Endothelial cell of umbilical vein (primary cell): ENCODE measurements around the gene EPAS1. TPM values are rescaled to one million over a fixed set of nuclear protein-coding genes. Genes with fewer than 3 reads are reported as not detected.

Experiments
- BruUV-seq: library from RNA; stranded (reverse); fragments of 400-500 nt; replicated peaks from 2 replicates; lab custom pipeline; 2021; lab: Mats Ljungman, UMichigan
- CTCF ChIA-PET: fragments of 300-600, 350-600 bp; sonication (Branson Sonifier 250); formaldehyde crosslinking; loops from one replicate; lab custom pipeline; 2021; ENCODE audit warnings: antibody characterized with exemption, inconsistent platforms; lab: Charles Lee
- POLR2A ChIA-PET: fragments of 300-600, 350-600 bp; sonication (Branson Sonifier 250); formaldehyde crosslinking; loops from one replicate; lab custom pipeline; 2021; ENCODE audit warnings: antibody characterized with exemption, inconsistent platforms; lab: Charles Lee
- DNase-seq: peaks from one replicate; pipeline ENCODE4 v3.0.0-alpha.2; 2011; ENCODE audit warnings: low read depth, low spot score
- FAIRE-seq: peaks from 2 replicates; lab custom pipeline; 2011; peaks lifted over from hg19 to GRCh38; lab: Jason Lieb, UNC
- H2AFZ ChIP-seq: 2 replicates; pipeline ENCODE4 v1.6.0; 2012; ENCODE audit warnings: low read depth, low read length, control low read depth, inconsistent platforms
- H3K27ac ChIP-seq: 2 replicates; pipeline ENCODE4 v1.5.1; 2011; ENCODE audit warnings: low read depth, mild to moderate bottlenecking, control low read depth, low read length, moderate library complexity; ENCODE audit not compliant: insufficient read depth
- H3K27me3 ChIP-seq, 2 experiments: 2 replicates each; pipeline versions ENCODE4 v1.6.0 to v1.6.1; 2011; ENCODE audit warnings: low read length in 2 of 2, mixed read lengths in 1 of 2; ENCODE audit not compliant: control insufficient read depth in 2 of 2, insufficient read depth in 2 of 2
- H3K36me3 ChIP-seq, 2 experiments: 2 replicates in 1 of 2; 3 replicates in 1 of 2; pipeline ENCODE4 v1.5.1; 2011; ENCODE audit warnings: low read length in 2 of 2, mild to moderate bottlenecking in 1 of 2, moderate library complexity in 1 of 2; ENCODE audit not compliant: control insufficient read depth in 2 of 2, insufficient read depth in 2 of 2; ENCODE audit errors: extremely low read depth in 1 of 2
- H3K4me1 ChIP-seq: 3 replicates; pipeline ENCODE4 v1.5.1; 2011; ENCODE audit warnings: mild to moderate bottlenecking, low read length; ENCODE audit not compliant: control insufficient read depth, insufficient read depth; ENCODE audit errors: extremely low read depth
- H3K4me2 ChIP-seq: 2 replicates; pipeline ENCODE4 v1.6.1; 2011; ENCODE audit warnings: low read length, control low read depth, mixed read lengths; ENCODE audit not compliant: insufficient read depth
- H3K4me3 ChIP-seq, 3 experiments: fragments of 200-600 bp in 1 of 3; sonication (generic), shearing (Covaris generic) in 1 of 3; replicated peaks in 1 of 3; 2 replicates each; pipeline ENCODE4 v1.5.1; 2011 to 2016; ENCODE audit warnings: control low read depth in 3 of 3, low read length in 3 of 3, mild to moderate bottlenecking in 2 of 3, inconsistent platforms in 1 of 3, low read depth in 1 of 3, moderate library complexity in 1 of 3; ENCODE audit not compliant: insufficient read depth in 1 of 3
- H3K79me2 ChIP-seq: 2 replicates; pipeline ENCODE4 v1.6.0; 2012; ENCODE audit warnings: low read length, inconsistent platforms; ENCODE audit not compliant: control insufficient read depth, insufficient read depth
- H3K9ac ChIP-seq: replicated peaks from 2 replicates; pipeline ENCODE3; 2011; ENCODE audit warnings: low read length, control low read depth; ENCODE audit not compliant: insufficient read depth; ENCODE audit errors: extremely low read depth
- H3K9me1 ChIP-seq: replicated peaks from 3 replicates; pipeline ENCODE4 v1.6.0; 2011; ENCODE audit warnings: mild to moderate bottlenecking, low read length; ENCODE audit not compliant: control insufficient read depth, insufficient read depth; ENCODE audit errors: extremely low read depth
- H3K9me3 ChIP-seq: replicated peaks from 2 replicates; pipeline ENCODE4 v1.5.1; 2012; ENCODE audit warnings: low read length, inconsistent platforms; ENCODE audit not compliant: control insufficient read depth, insufficient read depth
- H4K20me1 ChIP-seq: replicated peaks from 2 replicates; pipeline ENCODE3; 2011; ENCODE audit warnings: mild to moderate bottlenecking, low read length; ENCODE audit not compliant: control insufficient read depth, insufficient read depth; ENCODE audit errors: extremely low read depth
- CTCF ChIP-seq, 2 donors: IDR thresholded peaks; 1 replicate in 1 of 2; 2 replicates in 1 of 2; pipeline ENCODE4 v1.5.1; 2011; ENCODE audit warnings: low read length in 2 of 2, mild to moderate bottlenecking in 2 of 2, moderate library complexity in 2 of 2, control low read depth in 1 of 2, inconsistent platforms in 1 of 2, low read depth in 1 of 2; ENCODE audit not compliant: insufficient read depth in 1 of 2; ENCODE audit errors: extremely low read depth in 1 of 2
- EZH2 ChIP-seq: IDR thresholded peaks from 2 replicates; pipeline ENCODE4 v1.6.1; 2012; ENCODE audit warnings: borderline replicate concordance, low read depth, mild to moderate bottlenecking, moderate library complexity, low read length, inconsistent platforms; ENCODE audit not compliant: severe bottlenecking
- FOS ChIP-seq: IDR thresholded peaks from 2 replicates; pipeline ENCODE4 v1.6.1; 2011; ENCODE audit warnings: mild to moderate bottlenecking, low read length, moderate library complexity, borderline replicate concordance; ENCODE audit not compliant: insufficient read depth
- MYC ChIP-seq: IDR thresholded peaks from one replicate; pipeline ENCODE4 v1.6.1; 2011; ENCODE audit warnings: mild to moderate bottlenecking, low read depth, low read length
- POLR2A ChIP-seq: IDR thresholded peaks from 2 replicates; pipeline ENCODE4 v1.6.1; 2012; ENCODE audit warnings: low read depth, mild to moderate bottlenecking, control low read depth, low read length
- POLR2AphosphoS5 ChIP-seq: IDR thresholded peaks from 2 replicates; pipeline ENCODE4 v1.6.1; 2012; ENCODE audit warnings: low read depth, mild to moderate bottlenecking, control low read depth, low read length, moderate library complexity; ENCODE audit not compliant: insufficient read depth
- dilution Hi-C: fragments of 300-500 bp; cut with MboI; formaldehyde crosslinking; loops from one replicate; pipeline ENCODE4 v1.15.0; 2019; ENCODE audit warnings: low sequenced_read_pairs; ENCODE audit not compliant: extremely low pct_ligation_motif_present
- intact Hi-C: fragments of 100-400 bp; cut with micrococcal nuclease; formaldehyde crosslinking; loops from one replicate; pipeline ENCODE4 v1.10.0; 2022
- polyA plus RNA-seq, 4 experiments: library from polyadenylated mRNA; depleted of rRNA in 3 of 4; stranded (reverse) in 3 of 4; unstranded in 1 of 4; fragments of >200 nt; gene quantifications; 2 replicates each; pipeline versions ENCODE4 v1.2.1 to v1.2.3, GENCODE V29; 2011 to 2012; ENCODE audit warnings: missing spikeins in 1 of 4
- total RNA-seq: library from RNA; stranded (reverse); gene quantifications from 2 replicates; pipeline ENCODE4 v1.2.3, GENCODE V29; 2021

Gene EPAS1
- total and polyA plus RNA-seq, 2 donors (not counting 3 experiments of a cell fraction or from before 2014, with no cell fraction given): 229 to 374 TPM

- no peak overlapping the region for H3K4me2 ChIP-seq
- CTCF ChIA-PET: interaction anchor here (1.2 to 1.7 kb wide), 5 partner anchors 8 to 315 kb away, joined by 4 to 8 read pairs (median 4); no protein-coding TSS in a partner anchor
- FAIRE-seq (no peak), DNase-seq (no peak)
- H4K20me1 ChIP-seq: peaks cover 18% of the 10 kb centered on the region
- H3K4me3 ChIP-seq: no peak overlapping the region
- intact Hi-C loops: no loop called here
- H3K79me2 ChIP-seq: peaks cover 65% of the 10 kb centered on the region
- H3K36me3 ChIP-seq: no peaks in the 10 kb centered on the region
- POLR2A ChIA-PET: interaction anchor here (1.0 kb wide), 1 partner anchor 29 kb away, joined by 3 read pairs; the partner anchor contains the start of gene EPAS1
- H2AFZ ChIP-seq: no peak overlapping the region
- no TSS peak for BruUV-seq
- TF ChIP-seq POLR2AphosphoS5 (no peak), POLR2A (no peak), CTCF (IDR thresholded peaks at IDR 0.05; ENCODE audit: extremely low read depth in 1 of 2, insufficient read depth in 1 of 2, low read depth in 1 of 2, low read length in 2 of 2) (no peak), EZH2 (no peak), FOS (no peak), MYC (no peak)
- no peaks in the 10 kb centered on the region for H3K9me3 ChIP-seq
- peaks cover 43% of the 10 kb centered on the region for H3K4me1 ChIP-seq
- no peak overlapping the region for H3K27ac ChIP-seq
- H3K9me1 ChIP-seq: no peaks in the 10 kb centered on the region
- dilution Hi-C loops: no loop called here
- no peaks in the 10 kb centered on the region for H3K27me3 ChIP-seq
- H3K9ac ChIP-seq: no peak overlapping the region
Observed at GRCh38 chr2:46326231-46326980, 29.2 kb downstream of the EPAS1 start.
